ENCODE measurements around the gene CRP.

The CRP gene

GRCh38 chr1:159663552-159663951 is 50.8 kb downstream of the CRP start:
- Mint-ChIP-seq H3K36me3 (no peaks in the 10 kb centered on the region), H3K27ac (no peak overlapping the region), H3K4me3 (no peak overlapping the region), H3K9me3 (peaks cover 6% of the 10 kb centered on the region), H3K4me1 (no peaks in the 10 kb centered on the region)
- ATAC-seq (no peak), DNase-seq (ENCODE audit: low spot score in 2 of 2) (no peak)

Measured in stimulated activated effector memory CD8-positive, alpha-beta T cell treated with anti-CD3 and anti-CD28 coated beads, Interleukin-12 subunit alpha, Interleukin-12 subunit beta, amount 100 ng/mL, for 72 hours (primary cell).